ENCODE data around the gene COLEC12. TPM values are rescaled to one million over a fixed set of nuclear protein-coding genes. Genes with fewer than 3 reads are reported as not detected.

Gene COLEC12
- total and polyA plus RNA-seq, 2 experiments from 2014 or later: 23.2 to 28.3 TPM

- no peaks in the 10 kb centered on the region for H3K27me3 ChIP-seq
- no peak overlapping the region for H2AFZ ChIP-seq
- H3K27ac ChIP-seq: no peak overlapping the region
- TF ChIP-seq, protein P1, sequence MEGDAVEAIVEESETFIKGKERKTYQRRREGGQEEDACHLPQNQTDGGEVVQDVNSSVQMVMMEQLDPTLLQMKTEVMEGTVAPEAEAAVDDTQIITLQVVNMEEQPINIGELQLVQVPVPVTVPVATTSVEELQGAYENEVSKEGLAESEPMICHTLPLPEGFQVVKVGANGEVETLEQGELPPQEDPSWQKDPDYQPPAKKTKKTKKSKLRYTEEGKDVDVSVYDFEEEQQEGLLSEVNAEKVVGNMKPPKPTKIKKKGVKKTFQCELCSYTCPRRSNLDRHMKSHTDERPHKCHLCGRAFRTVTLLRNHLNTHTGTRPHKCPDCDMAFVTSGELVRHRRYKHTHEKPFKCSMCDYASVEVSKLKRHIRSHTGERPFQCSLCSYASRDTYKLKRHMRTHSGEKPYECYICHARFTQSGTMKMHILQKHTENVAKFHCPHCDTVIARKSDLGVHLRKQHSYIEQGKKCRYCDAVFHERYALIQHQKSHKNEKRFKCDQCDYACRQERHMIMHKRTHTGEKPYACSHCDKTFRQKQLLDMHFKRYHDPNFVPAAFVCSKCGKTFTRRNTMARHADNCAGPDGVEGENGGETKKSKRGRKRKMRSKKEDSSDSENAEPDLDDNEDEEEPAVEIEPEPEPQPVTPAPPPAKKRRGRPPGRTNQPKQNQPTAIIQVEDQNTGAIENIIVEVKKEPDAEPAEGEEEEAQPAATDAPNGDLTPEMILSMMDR (IDR thresholded peaks at IDR 0.05; ENCODE audit: poor library complexity): no peak
- no peak for TF ChIP-seq EZH2phosphoT487 (IDR thresholded peaks at IDR 0.05; ENCODE audit: low read depth, severe bottlenecking, unreplicated experiment)
- no peaks in the 10 kb centered on the region for H4K20me1 ChIP-seq (ENCODE audit: insufficient read depth, poor library complexity, severe bottlenecking)
- 100% methylated on average over 1 of the region's 1 CpG for WGBS (ENCODE audit: low lambda C conversion rate, missing lambda C conversion rate)
- H3K4me3 ChIP-seq: no peak overlapping the region
- H3K4me1 ChIP-seq (ENCODE audit: insufficient read depth): no peaks in the 10 kb centered on the region
- no peaks in the 10 kb centered on the region for H3K9me2 ChIP-seq (replicated peaks; ENCODE audit: insufficient read depth)
- no peak for DNase-seq (ENCODE audit: low spot score)
- no peaks in the 10 kb centered on the region for H3K36me3 ChIP-seq (replicated peaks; ENCODE audit: insufficient read depth, low read depth)
- no peaks in the 10 kb centered on the region for H3K9me3 ChIP-seq (ENCODE audit: low read depth)
- no peak overlapping the region for H3K4me2 ChIP-seq
- H3K79me2 ChIP-seq: no peaks in the 10 kb centered on the region
Observed at GRCh38 chr18:303011-303410, 197.5 kb downstream of the COLEC12 start.

GRCh38 chr18:302097-302496 lies 198.4 kb downstream of the COLEC12 start:
- DNase-seq (ENCODE audit: low spot score): no peak
- Histone ChIP-seq H3K4me2 (no peak overlapping the region), H2AFZ (no peak overlapping the region), H3K4me1 (ENCODE audit: insufficient read depth) (no peaks in the 10 kb centered on the region), H3K27ac (no peak overlapping the region), H3K4me3 (no peak overlapping the region), H3K79me2 (no peaks in the 10 kb centered on the region), H3K9me2 (replicated peaks; ENCODE audit: insufficient read depth) (no peaks in the 10 kb centered on the region), H4K20me1 (ENCODE audit: insufficient read depth, poor library complexity, severe bottlenecking) (no peaks in the 10 kb centered on the region), H3K9me3 (ENCODE audit: low read depth) (no peaks in the 10 kb centered on the region), H3K36me3 (replicated peaks; ENCODE audit: insufficient read depth, low read depth) (no peaks in the 10 kb centered on the region), H3K27me3 (no peaks in the 10 kb centered on the region)
- 86% methylated on average over 7 of the region's 7 CpGs for WGBS (ENCODE audit: low lambda C conversion rate, missing lambda C conversion rate)
- TF ChIP-seq EZH2phosphoT487 (IDR thresholded peaks at IDR 0.05; ENCODE audit: low read depth, severe bottlenecking, unreplicated experiment) (no peak), EZH2 (IDR thresholded peaks at IDR 0.05; ENCODE audit: borderline replicate concordance) (no peak)
- TF ChIP-seq, protein P1 (IDR thresholded peaks at IDR 0.05; ENCODE audit: poor library complexity): no peak

DNA sequence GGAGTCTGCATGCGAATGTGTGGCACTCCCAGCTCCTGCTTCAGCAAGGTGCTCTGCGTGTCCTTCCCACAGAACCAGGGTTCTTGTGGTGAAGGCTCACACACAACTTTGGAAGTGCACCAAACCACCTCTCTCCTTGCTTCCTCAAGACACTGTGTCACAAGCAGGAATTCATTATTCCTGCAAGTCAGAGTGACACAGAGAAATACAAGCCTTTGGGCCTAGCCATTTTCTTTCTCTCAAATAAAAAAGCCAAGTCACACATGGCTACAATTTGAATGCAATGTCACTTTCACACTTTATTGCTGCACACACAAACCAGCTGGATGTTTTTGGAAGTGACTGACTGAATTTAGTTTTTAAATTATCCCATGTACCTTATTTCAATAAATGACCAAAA lies 202.6 kb downstream of the COLEC12 start:
- no peak for DNase-seq (ENCODE audit: low spot score)
- Histone ChIP-seq H3K4me1 (ENCODE audit: insufficient read depth) (no peaks in the 10 kb centered on the region), H3K36me3 (replicated peaks; ENCODE audit: insufficient read depth, low read depth) (no peaks in the 10 kb centered on the region)

More for the DNA sequence above, 202.6 kb downstream of the COLEC12 start:
- Histone ChIP-seq H3K79me2 (no peaks in the 10 kb centered on the region), H3K4me3 (no peak overlapping the region), H4K20me1 (ENCODE audit: insufficient read depth, poor library complexity, severe bottlenecking) (no peaks in the 10 kb centered on the region), H3K4me2 (no peak overlapping the region), H3K27ac (no peak overlapping the region), H2AFZ (no peak overlapping the region), H3K9me2 (replicated peaks; ENCODE audit: insufficient read depth) (no peaks in the 10 kb centered on the region), H3K27me3 (no peaks in the 10 kb centered on the region), H3K9me3 (ENCODE audit: low read depth) (no peaks in the 10 kb centered on the region)
- 83% methylated on average over 2 of the region's 2 CpGs for WGBS (ENCODE audit: low lambda C conversion rate, missing lambda C conversion rate)
- TF ChIP-seq EZH2phosphoT487 (IDR thresholded peaks at IDR 0.05; ENCODE audit: low read depth, severe bottlenecking, unreplicated experiment) (no peak), EZH2 (IDR thresholded peaks at IDR 0.05; ENCODE audit: borderline replicate concordance) (no peak)
- TF ChIP-seq, protein P1 (IDR thresholded peaks at IDR 0.05; ENCODE audit: poor library complexity): no peak
